Fibroblast of the aortic adventitia (primary cell): Measurements from ENCODE around the gene AGO3. TPM values are rescaled to one million over a fixed set of nuclear protein-coding genes. Genes with fewer than 3 reads are reported as not detected.

Experiments used
- DNase-seq: peaks from one replicate; pipeline ENCODE4 v3.0.0-alpha.2; 2010; ENCODE audit warnings: low read depth
- H3K4me3 ChIP-seq: 2 replicates; pipeline ENCODE4 v1.5.1; 2011; ENCODE audit warnings: low read depth, mild to moderate bottlenecking, control low read depth, low read length, moderate library complexity
- CTCF ChIP-seq: IDR thresholded peaks from 2 replicates; pipeline ENCODE4 v1.5.1; 2011; ENCODE audit warnings: mild to moderate bottlenecking, low read length, control low read depth, inconsistent platforms; ENCODE audit not compliant: insufficient read depth
- total RNA-seq: library from RNA; depleted of rRNA; stranded (reverse); fragments of >200 nt; gene quantifications from 2 replicates; pipeline ENCODE4 v1.2.3, GENCODE V29; 2012; ENCODE audit warnings: low replicate concordance

Gene AGO3
- total RNA-seq, 1 donor, result 17.5 TPM

- peak; percentile 77 for DNase-seq
- no peak overlapping the region for H3K4me3 ChIP-seq
- TF ChIP-seq CTCF, result peak; percentile 84
Observed at GRCh38 chr1:36099681-36100341, 168.9 kb downstream of the AGO3 start.

- no peak overlapping the region for H3K4me3 ChIP-seq
- no peak for TF ChIP-seq CTCF
- peak; percentile 37 for DNase-seq
Observed at GRCh38 chr1:36100376-36100775, 169.5 kb downstream of the AGO3 start.

GRCh38 chr1:36101546-36101945, 170.6 kb downstream of the AGO3 start:
- DNase-seq, result no peak
- H3K4me3 ChIP-seq, result no peak overlapping the region
- no peak for TF ChIP-seq CTCF

- TF ChIP-seq CTCF, result no peak
- no peak for DNase-seq
- no peak overlapping the region for H3K4me3 ChIP-seq
Observed at GRCh38 chr1:36106269-36106668, 175.4 kb downstream of the AGO3 start.

GRCh38 chr1:36107394-36107793, 176.5 kb downstream of the AGO3 start:
- DNase-seq, result peak; percentile 39
- H3K4me3 ChIP-seq, result no peak overlapping the region
- no peak for TF ChIP-seq CTCF

- DNase-seq, result peak; percentile 21
- no peak overlapping the region for H3K4me3 ChIP-seq
- TF ChIP-seq CTCF, result no peak
Observed at GRCh38 chr1:36108314-36108713, 177.4 kb downstream of the AGO3 start.
